ENCODE data around the gene OR2W1. TPM values are rescaled to one million over a fixed set of nuclear protein-coding genes. Genes with fewer than 3 reads are reported as not detected.

The OR2W1 gene, protein sequence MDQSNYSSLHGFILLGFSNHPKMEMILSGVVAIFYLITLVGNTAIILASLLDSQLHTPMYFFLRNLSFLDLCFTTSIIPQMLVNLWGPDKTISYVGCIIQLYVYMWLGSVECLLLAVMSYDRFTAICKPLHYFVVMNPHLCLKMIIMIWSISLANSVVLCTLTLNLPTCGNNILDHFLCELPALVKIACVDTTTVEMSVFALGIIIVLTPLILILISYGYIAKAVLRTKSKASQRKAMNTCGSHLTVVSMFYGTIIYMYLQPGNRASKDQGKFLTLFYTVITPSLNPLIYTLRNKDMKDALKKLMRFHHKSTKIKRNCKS
- total RNA-seq = not detected in 2 replicates

DNA sequence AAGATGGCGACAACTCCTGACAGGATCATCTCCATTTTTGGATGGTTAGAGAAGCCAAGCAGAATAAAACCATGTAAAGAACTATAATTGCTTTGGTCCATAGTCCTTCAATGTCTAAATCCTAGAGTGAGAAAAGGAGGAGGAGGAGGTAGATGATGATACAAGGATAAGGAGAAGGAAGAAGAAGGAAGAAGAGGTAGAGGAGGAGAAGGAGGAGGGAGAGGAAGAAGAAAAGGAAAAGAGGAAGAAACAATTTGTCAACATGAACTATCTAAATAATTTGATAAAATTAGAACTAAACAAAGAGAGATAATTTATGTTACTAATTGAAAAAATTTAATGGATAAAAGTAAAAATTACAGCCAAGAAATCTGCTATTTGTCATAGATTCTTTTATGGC is at the start of gene OR2W1:
Gene OR2W1 (minus strand): TSS at position 101 of the 400 bp plus-strand sequence. CDS start 0 bp downstream, at position 101.

DNA sequence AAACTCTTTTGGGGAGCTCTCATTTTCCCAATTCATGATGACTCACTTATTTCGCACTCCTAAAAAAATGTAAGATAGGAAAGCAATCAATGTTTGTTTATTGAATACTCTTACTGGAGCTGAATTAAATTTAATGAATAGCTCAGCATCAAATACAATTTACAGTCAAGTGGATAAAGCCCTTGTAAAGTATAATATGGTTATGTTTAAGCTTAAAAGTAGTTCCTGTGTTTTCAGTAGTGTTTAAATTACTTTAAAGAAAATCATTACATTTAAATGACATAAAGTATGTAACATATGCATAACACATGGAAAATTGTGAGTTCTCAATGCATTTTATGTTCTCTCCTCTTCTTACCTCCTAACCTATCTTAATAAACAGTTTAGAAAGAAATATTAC is 42.2 kb upstream of the OR2W1 start, which contains the start of gene OR2B3:
Gene OR2B3 (minus strand): TSS at position 101 of the 400 bp plus-strand sequence. CDS start 65 bp downstream, at position 36.

DNA sequence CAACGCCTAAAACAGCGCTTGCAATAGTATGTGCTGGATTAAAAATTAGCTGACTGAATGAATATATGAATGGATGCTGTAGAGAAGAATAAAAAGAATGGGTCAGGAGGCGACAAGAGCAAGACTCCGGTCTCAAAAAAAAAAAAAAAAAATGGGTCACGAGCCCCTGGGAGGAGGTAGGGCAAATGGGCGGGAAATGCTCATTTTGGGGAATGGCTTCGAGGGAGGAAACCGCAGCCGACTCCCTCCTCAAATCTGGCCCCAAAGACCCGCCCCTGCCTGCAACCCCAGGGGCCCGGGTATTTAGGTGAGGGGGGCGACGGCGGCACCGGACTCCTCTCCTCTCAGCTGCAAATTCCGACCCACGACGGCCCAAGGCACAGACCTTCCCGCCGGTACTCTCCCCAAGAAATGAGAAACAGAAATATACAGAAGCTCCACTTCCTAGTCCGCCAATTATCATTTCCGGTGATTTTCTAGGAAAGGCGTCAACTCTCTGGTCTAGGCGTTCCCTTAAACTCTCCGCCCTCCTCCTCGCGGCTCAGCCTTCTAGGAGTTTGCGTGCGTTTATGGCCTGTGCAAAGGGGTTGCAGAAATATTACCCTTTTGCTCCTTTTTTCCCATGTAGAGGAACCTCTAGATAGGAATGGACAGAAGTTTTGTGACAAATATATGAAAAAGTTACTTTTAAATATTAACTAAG is 39.6 kb downstream of the OR2W1 start, which contains the start of gene ZNF311:
Gene ZNF311 (minus strand): TSS at position 133 of the 703 bp plus-strand sequence. CDS start 1,361 bp downstream, outside the sequence.

Other genes starting within 250 kb of the OR2W1 start
- gene TRIM27, start 121.2 kb downstream of the OR2W1 start, total RNA-seq = 47.0 and 50.2 TPM in 2 replicates
- gene ZNF311, start 39.9 kb downstream of the OR2W1 start, total RNA-seq = 0.96 and 2.3 TPM in 2 replicates
- not detected in 2 replicates for gene OR2B3, start 42.1 kb upstream of the OR2W1 start, total RNA-seq
- gene OR2J1, start 54.3 kb upstream of the OR2W1 start, total RNA-seq = not detected in 2 replicates
- gene OR2J3, start 62.9 kb upstream of the OR2W1 start, total RNA-seq = not detected in 2 replicates
- not detected in 2 replicates for gene OR2J2, start 125.7 kb upstream of the OR2W1 start, total RNA-seq

Measured in regular cardiac myocyte (primary cell).